ENCODE measurements around the gene CLDND1.

The CLDND1 gene

GRCh38 chr3:98551754-98552153, 29.1 kb upstream of the CLDND1 start:
- DNase-seq (ENCODE audit: low read depth in 2 of 2) = no peak

GRCh38 chr3:98551236-98551635, 28.5 kb upstream of the CLDND1 start:
- DNase-seq (ENCODE audit: low read depth in 2 of 2) = no peak

GRCh38 chr3:98550833-98551232, 28.1 kb upstream of the CLDND1 start:
- no peak for DNase-seq (ENCODE audit: low read depth in 2 of 2)

- DNase-seq (ENCODE audit: low read depth in 2 of 2) = no peak
Observed at GRCh38 chr3:98548544-98548943, 25.8 kb upstream of the CLDND1 start.

- no peak for DNase-seq (ENCODE audit: low read depth in 2 of 2)
Observed at GRCh38 chr3:98545940-98546339, 23.2 kb upstream of the CLDND1 start.

DNA sequence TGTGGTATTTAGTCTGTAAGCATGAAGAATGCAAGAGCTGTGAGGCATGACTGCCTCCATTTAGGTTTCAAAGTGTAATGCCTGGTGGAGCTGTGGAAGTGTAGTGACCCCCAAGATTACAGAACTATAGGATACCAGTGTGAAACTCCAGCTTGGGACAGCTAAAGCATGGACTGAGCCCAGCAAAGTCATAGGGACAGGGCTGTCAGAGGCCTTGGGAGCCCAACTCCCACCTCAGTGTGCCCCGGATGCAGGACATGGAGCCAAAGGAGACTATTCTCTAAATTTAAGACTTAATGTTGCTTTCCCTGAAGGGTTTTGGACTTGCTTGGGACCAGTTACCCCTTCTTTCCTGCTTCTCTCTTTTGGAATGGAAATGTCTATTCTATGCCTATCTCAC, 19.9 kb upstream of the CLDND1 start:
- no peak for DNase-seq (ENCODE audit: low read depth in 2 of 2)

DNA sequence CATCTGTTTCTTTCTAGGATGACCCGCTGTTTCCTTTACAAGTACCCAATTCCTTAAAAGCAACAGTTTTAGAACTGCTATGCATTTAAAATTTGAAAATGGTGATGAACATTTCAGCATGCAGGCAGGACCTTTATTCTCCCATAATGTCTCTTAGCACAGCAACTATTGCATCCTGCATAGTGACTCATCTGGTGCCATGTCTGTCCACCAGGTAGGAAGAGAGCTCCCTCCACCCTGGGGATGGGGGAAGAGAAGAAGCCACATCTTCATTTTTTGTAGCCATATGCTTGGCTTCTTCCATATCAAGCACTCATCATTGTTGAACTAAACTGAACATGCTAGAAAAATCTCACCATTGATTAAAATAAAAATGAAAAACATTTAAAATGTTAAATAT, 19.0 kb upstream of the CLDND1 start:
- DNase-seq (ENCODE audit: low read depth in 2 of 2) = no peak

DNA sequence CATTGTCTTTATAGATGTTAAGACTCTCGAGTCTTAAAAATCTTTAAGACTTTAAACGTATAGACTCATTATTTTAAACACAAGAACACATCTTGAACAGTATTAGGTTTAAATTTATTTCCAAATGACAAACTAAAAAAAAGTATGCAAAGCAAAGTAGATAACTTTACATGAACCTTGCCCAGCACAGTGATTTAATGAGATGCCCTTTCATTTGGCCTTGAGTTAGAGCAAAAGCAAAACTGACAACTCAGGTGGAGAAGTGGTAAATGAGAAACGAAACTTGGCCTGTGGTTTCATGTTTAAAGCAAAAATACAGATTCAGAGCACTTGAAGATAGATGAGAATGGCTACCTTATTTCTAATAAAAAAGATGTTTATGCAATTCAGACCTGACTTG, 17.6 kb upstream of the CLDND1 start:
- no peak for DNase-seq (ENCODE audit: low read depth in 2 of 2)

GRCh38 chr3:98536456-98537017, 13.8 kb upstream of the CLDND1 start:
- no peak for DNase-seq (ENCODE audit: low read depth in 2 of 2)

DNA sequence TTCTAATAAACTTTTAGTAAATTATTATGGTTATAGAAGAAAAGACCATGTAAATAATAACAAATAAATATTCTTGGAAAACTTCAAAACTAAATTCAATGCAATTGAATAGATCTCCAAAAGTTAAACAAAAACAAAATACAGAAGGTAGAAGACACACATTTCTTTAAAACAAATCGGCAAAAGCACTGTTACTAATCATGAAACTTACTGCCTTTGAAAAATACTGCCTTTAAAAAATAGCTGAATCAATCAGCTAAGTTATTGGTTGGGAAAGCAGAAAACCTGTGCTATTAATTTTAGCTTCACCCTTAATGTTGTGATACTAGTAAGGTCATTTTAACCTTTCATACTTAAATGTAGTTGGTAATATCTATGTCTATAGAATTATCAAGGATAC, 12.0 kb upstream of the CLDND1 start:
- no peak for DNase-seq (ENCODE audit: low read depth in 2 of 2)

DNA sequence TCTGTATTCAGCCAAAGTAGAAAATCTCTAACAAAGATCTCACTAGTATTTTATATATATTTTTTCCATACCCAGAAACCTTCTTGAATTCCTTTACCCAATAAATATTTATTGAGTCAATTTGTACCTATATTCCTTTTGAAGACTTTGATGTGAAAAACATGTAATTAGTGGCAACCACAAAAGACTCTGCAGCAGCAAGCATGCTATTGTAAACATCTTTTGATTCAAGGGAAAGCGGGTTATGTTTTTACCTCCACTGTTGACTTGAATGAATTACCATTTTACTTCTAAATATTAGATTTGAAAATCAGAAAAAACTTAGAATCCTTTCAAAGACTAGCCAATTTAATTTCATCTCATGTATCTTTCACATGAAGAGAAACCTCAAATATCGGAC, 11.5 kb upstream of the CLDND1 start:
- DNase-seq (ENCODE audit: low read depth in 2 of 2) = no peak

DNA sequence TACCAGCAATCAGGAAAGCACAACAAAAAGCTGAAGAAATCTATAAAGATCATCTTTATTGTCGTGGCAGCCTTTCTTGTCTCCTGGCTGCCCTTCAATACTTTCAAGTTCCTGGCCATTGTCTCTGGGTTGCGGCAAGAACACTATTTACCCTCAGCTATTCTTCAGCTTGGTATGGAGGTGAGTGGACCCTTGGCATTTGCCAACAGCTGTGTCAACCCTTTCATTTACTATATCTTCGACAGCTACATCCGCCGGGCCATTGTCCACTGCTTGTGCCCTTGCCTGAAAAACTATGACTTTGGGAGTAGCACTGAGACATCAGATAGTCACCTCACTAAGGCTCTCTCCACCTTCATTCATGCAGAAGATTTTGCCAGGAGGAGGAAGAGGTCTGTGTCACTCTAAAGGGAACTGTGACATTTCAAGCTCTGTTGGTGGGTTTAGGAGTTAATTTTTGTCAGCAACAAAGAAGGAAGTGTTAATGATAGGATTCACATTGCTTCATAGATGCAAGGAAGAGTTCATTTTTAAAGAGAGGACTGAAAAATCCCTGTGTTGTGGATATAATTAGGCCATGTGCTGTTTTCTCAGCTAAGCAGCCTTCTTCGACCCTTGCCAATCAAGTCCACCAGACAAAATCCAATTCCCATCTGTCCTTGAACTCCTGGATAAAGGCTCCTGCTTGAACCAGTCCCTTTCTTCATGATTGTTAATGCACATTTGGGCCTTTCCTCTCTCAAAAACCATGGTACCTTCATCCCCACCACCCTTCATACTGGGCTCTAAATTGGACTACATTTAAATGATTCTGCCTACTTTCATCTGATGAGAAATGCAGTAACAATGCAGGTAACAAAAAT, 10.2 kb upstream of the CLDND1 start:
- DNase-seq (ENCODE audit: low read depth in 2 of 2) = no peak

- no peak for DNase-seq (ENCODE audit: low read depth in 2 of 2)
Observed at GRCh38 chr3:98532275-98532637, 9.6 kb upstream of the CLDND1 start.

DNA sequence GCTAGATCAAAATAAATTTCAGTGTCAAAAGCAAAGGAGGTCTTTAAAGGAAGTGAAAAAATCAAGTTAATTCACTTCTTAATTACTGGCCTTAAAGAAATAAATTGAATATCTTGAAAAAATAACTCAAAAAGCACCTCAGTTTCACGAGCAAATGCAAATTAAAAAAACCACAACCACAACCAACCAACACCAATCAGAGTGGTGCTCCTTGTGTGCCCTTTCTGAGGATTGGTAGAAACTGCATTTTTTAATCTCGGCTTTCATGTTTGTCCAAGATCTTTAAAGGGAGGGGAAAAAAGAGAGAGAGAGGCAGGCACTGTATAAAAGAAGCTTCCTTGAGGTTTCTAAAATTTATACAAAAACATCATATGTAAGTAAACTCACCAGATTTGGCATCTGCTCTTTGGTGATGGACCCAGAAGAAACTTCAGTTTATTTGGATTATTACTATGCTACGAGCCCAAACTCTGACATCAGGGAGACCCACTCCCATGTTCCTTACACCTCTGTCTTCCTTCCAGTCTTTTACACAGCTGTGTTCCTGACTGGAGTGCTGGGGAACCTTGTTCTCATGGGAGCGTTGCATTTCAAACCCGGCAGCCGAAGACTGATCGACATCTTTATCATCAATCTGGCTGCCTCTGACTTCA, 9.0 kb upstream of the CLDND1 start, which contains the start of gene GPR15:
TSS of gene GPR15 (plus strand) at position 357 of the 653 bp plus-strand sequence. CDS start at position 413, 56 bp downstream.
- no peak for DNase-seq (ENCODE audit: low read depth in 2 of 2)

DNA sequence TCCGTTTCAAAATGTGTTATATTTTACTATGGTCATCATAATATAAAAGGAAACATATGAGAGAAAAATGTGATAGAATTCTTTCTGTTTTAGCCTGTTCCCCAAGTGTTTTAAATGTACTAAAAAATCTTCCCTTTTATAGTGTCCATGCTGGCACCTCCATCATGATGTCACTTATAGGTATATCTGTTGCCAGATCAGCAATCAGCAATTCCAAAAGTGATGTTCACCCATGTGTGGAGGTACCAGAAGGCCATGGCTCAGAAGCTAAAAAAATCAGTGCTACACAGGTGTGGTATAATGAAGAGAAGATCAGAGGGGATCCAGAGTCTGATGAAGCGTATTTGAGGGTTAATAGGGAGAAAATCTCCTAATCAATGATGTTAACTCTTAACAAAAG, 8.0 kb upstream of the CLDND1 start:
- DNase-seq (ENCODE audit: low read depth in 2 of 2) = no peak

DNA sequence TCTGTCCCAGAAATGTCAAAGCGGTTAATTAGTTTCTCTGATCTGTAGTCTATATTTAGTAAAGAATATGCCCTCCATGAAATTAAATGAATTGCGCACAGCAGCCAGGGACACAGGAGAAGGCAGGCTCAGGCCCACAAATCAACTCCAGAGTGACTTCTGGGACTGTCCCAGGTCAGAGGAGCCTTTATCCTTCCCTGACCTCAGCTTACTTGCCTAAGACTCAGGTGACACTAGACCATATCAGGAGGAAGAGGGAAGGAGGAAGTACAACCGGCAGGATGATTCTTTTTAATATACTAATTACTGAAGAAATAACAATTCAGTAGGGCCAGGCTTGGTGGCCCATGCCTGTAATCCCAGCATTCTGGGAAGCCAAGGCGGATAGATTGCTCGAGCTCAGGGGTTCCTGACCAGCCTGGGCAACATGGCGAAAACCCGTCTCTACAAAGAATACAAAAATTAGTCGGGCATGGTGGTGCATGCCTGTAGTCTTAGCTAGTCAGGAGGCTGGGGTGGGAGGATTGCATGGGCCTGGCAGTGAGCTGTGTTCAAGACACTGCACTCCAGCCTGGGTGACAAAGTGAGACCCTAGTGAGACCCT, 7.3 kb upstream of the CLDND1 start:
- no peak for DNase-seq (ENCODE audit: low read depth in 2 of 2)

- DNase-seq (ENCODE audit: low read depth in 2 of 2) = no peak
Observed at GRCh38 chr3:98528474-98529346, 6.0 kb upstream of the CLDND1 start.

GRCh38 chr3:98525494-98525893, 2.8 kb upstream of the CLDND1 start:
- DNase-seq (ENCODE audit: low read depth in 2 of 2) = no peak

GRCh38 chr3:98521897-98522543, 682 bp downstream of the CLDND1 start:
- peak; percentile 14 to 22 for DNase-seq (ENCODE audit: low read depth in 2 of 2)

GRCh38 chr3:98519351-98519750, 3.4 kb downstream of the CLDND1 start:
- no peak for DNase-seq (ENCODE audit: low read depth in 2 of 2)

- no peak for DNase-seq (ENCODE audit: low read depth in 2 of 2)
Observed at GRCh38 chr3:98518816-98519215, 3.9 kb downstream of the CLDND1 start.
